Measurements from ENCODE around the gene SMARCE1.

SMARCE1 gene

GRCh38 chr17:40633871-40634270, 13.7 kb downstream of the SMARCE1 start:
- no peak overlapping the region for H3K4me3 ChIP-seq (ENCODE audit: low read length)
- H3K36me3 ChIP-seq (ENCODE audit: control insufficient read depth, insufficient read depth, low read length), result peaks cover 14% of the 10 kb centered on the region

GRCh38 chr17:40632216-40632615, 15.4 kb downstream of the SMARCE1 start:
- peaks cover 14% of the 10 kb centered on the region for H3K36me3 ChIP-seq (ENCODE audit: control insufficient read depth, insufficient read depth, low read length)
- no peak overlapping the region for H3K9ac ChIP-seq (ENCODE audit: low read length)
- H3K27ac ChIP-seq (ENCODE audit: low read depth, low read length), result no peak overlapping the region
- H3K4me3 ChIP-seq (ENCODE audit: low read length), result no peak overlapping the region
- no peaks in the 10 kb centered on the region for H3K27me3 ChIP-seq (ENCODE audit: control insufficient read depth, insufficient read depth, low read length)
- H3K4me1 ChIP-seq (ENCODE audit: control insufficient read depth, insufficient read depth, low read length), result no peaks in the 10 kb centered on the region

More at GRCh38 chr17:40633871-40634270, 13.7 kb downstream of the SMARCE1 start:
- no peaks in the 10 kb centered on the region for H3K4me1 ChIP-seq (ENCODE audit: control insufficient read depth, insufficient read depth, low read length)
- no peak overlapping the region for H3K9ac ChIP-seq (ENCODE audit: low read length)
- no peaks in the 10 kb centered on the region for H3K27me3 ChIP-seq (ENCODE audit: control insufficient read depth, insufficient read depth, low read length)
- H3K27ac ChIP-seq (ENCODE audit: low read depth, low read length), result no peak overlapping the region

- H3K27me3 ChIP-seq (ENCODE audit: control insufficient read depth, insufficient read depth, low read length), result no peaks in the 10 kb centered on the region
- H3K36me3 ChIP-seq (ENCODE audit: control insufficient read depth, insufficient read depth, low read length), result peaks cover 14% of the 10 kb centered on the region
- no peaks in the 10 kb centered on the region for H3K4me1 ChIP-seq (ENCODE audit: control insufficient read depth, insufficient read depth, low read length)
- no peak overlapping the region for H3K4me3 ChIP-seq (ENCODE audit: low read length)
- H3K9ac ChIP-seq (ENCODE audit: low read length), result no peak overlapping the region
- no peak overlapping the region for H3K27ac ChIP-seq (ENCODE audit: low read depth, low read length)
Measured at GRCh38 chr17:40629842-40630241, 17.8 kb downstream of the SMARCE1 start.

- no peak overlapping the region for H3K9ac ChIP-seq (ENCODE audit: low read length)
- no peaks in the 10 kb centered on the region for H3K27me3 ChIP-seq (ENCODE audit: control insufficient read depth, insufficient read depth, low read length)
- H3K4me1 ChIP-seq (ENCODE audit: control insufficient read depth, insufficient read depth, low read length), result no peaks in the 10 kb centered on the region
- H3K4me3 ChIP-seq (ENCODE audit: low read length), result no peak overlapping the region
- H3K36me3 ChIP-seq (ENCODE audit: control insufficient read depth, insufficient read depth, low read length), result peaks cover 6% of the 10 kb centered on the region
- no peak overlapping the region for H3K27ac ChIP-seq (ENCODE audit: low read depth, low read length)
Measured at GRCh38 chr17:40625311-40625710, 22.3 kb downstream of the SMARCE1 start.

- no peak overlapping the region for H3K4me3 ChIP-seq (ENCODE audit: low read length)
- H3K27ac ChIP-seq (ENCODE audit: low read depth, low read length), result no peak overlapping the region
- H3K4me1 ChIP-seq (ENCODE audit: control insufficient read depth, insufficient read depth, low read length), result no peaks in the 10 kb centered on the region
- no peaks in the 10 kb centered on the region for H3K36me3 ChIP-seq (ENCODE audit: control insufficient read depth, insufficient read depth, low read length)
- H3K27me3 ChIP-seq (ENCODE audit: control insufficient read depth, insufficient read depth, low read length), result no peaks in the 10 kb centered on the region
- no peak overlapping the region for H3K9ac ChIP-seq (ENCODE audit: low read length)
Measured at GRCh38 chr17:40623419-40624210, 24.0 kb downstream of the SMARCE1 start.

- H3K9ac ChIP-seq (ENCODE audit: low read length), result no peak overlapping the region
- H3K27ac ChIP-seq (ENCODE audit: low read depth, low read length), result no peak overlapping the region
- no peak overlapping the region for H3K4me3 ChIP-seq (ENCODE audit: low read length)
- H3K36me3 ChIP-seq (ENCODE audit: control insufficient read depth, insufficient read depth, low read length), result no peaks in the 10 kb centered on the region
- no peaks in the 10 kb centered on the region for H3K27me3 ChIP-seq (ENCODE audit: control insufficient read depth, insufficient read depth, low read length)
- H3K4me1 ChIP-seq (ENCODE audit: control insufficient read depth, insufficient read depth, low read length), result no peaks in the 10 kb centered on the region
Measured at GRCh38 chr17:40622509-40622928, 25.1 kb downstream of the SMARCE1 start.

- no peak overlapping the region for H3K4me3 ChIP-seq (ENCODE audit: low read length)
- H3K9ac ChIP-seq (ENCODE audit: low read length), result no peak overlapping the region
- no peaks in the 10 kb centered on the region for H3K27me3 ChIP-seq (ENCODE audit: control insufficient read depth, insufficient read depth, low read length)
- H3K27ac ChIP-seq (ENCODE audit: low read depth, low read length), result no peak overlapping the region
- no peaks in the 10 kb centered on the region for H3K4me1 ChIP-seq (ENCODE audit: control insufficient read depth, insufficient read depth, low read length)
- no peaks in the 10 kb centered on the region for H3K36me3 ChIP-seq (ENCODE audit: control insufficient read depth, insufficient read depth, low read length)
Measured at GRCh38 chr17:40621578-40621977, 26.0 kb downstream of the SMARCE1 start.

GRCh38 chr17:40621019-40621418, 26.6 kb downstream of the SMARCE1 start:
- H3K4me1 ChIP-seq (ENCODE audit: control insufficient read depth, insufficient read depth, low read length), result no peaks in the 10 kb centered on the region
- no peaks in the 10 kb centered on the region for H3K27me3 ChIP-seq (ENCODE audit: control insufficient read depth, insufficient read depth, low read length)
- peak overlapping the region; percentile 10 for H3K27ac ChIP-seq (ENCODE audit: low read depth, low read length)

GRCh38 chr17:40618754-40619625, 28.6 kb downstream of the SMARCE1 start:
- Histone ChIP-seq H3K27me3 (ENCODE audit: control insufficient read depth, insufficient read depth, low read length) (no peaks in the 10 kb centered on the region), H3K4me1 (ENCODE audit: control insufficient read depth, insufficient read depth, low read length) (no peaks in the 10 kb centered on the region)

More at GRCh38 chr17:40621019-40621418, 26.6 kb downstream of the SMARCE1 start:
- Histone ChIP-seq H3K4me3 (ENCODE audit: low read length) (no peak overlapping the region), H3K9ac (ENCODE audit: low read length) (no peak overlapping the region), H3K36me3 (ENCODE audit: control insufficient read depth, insufficient read depth, low read length) (no peaks in the 10 kb centered on the region)

GRCh38 chr17:40617678-40618240, 29.9 kb downstream of the SMARCE1 start:
- Histone ChIP-seq H3K4me3 (ENCODE audit: low read length) (no peak overlapping the region), H3K27me3 (ENCODE audit: control insufficient read depth, insufficient read depth, low read length) (no peaks in the 10 kb centered on the region), H3K4me1 (ENCODE audit: control insufficient read depth, insufficient read depth, low read length) (no peaks in the 10 kb centered on the region), H3K9ac (ENCODE audit: low read length) (no peak overlapping the region), H3K36me3 (ENCODE audit: control insufficient read depth, insufficient read depth, low read length) (no peaks in the 10 kb centered on the region), H3K27ac (ENCODE audit: low read depth, low read length) (no peak overlapping the region)

More at GRCh38 chr17:40618754-40619625, 28.6 kb downstream of the SMARCE1 start:
- Histone ChIP-seq H3K4me3 (ENCODE audit: low read length) (no peak overlapping the region), H3K9ac (ENCODE audit: low read length) (no peak overlapping the region), H3K27ac (ENCODE audit: low read depth, low read length) (no peak overlapping the region), H3K36me3 (ENCODE audit: control insufficient read depth, insufficient read depth, low read length) (no peaks in the 10 kb centered on the region)

- H3K36me3 ChIP-seq (ENCODE audit: control insufficient read depth, insufficient read depth, low read length), result no peaks in the 10 kb centered on the region
- no peak overlapping the region for H3K27ac ChIP-seq (ENCODE audit: low read depth, low read length)
- no peaks in the 10 kb centered on the region for H3K4me1 ChIP-seq (ENCODE audit: control insufficient read depth, insufficient read depth, low read length)
- H3K4me3 ChIP-seq (ENCODE audit: low read length), result no peak overlapping the region
- H3K27me3 ChIP-seq (ENCODE audit: control insufficient read depth, insufficient read depth, low read length), result no peaks in the 10 kb centered on the region
- no peak overlapping the region for H3K9ac ChIP-seq (ENCODE audit: low read length)
Measured at GRCh38 chr17:40616592-40616991, 31.0 kb downstream of the SMARCE1 start.

GRCh38 chr17:40615841-40616476, 31.7 kb downstream of the SMARCE1 start:
- Histone ChIP-seq H3K27ac (ENCODE audit: low read depth, low read length) (no peak overlapping the region), H3K36me3 (ENCODE audit: control insufficient read depth, insufficient read depth, low read length) (no peaks in the 10 kb centered on the region), H3K9ac (ENCODE audit: low read length) (no peak overlapping the region), H3K4me1 (ENCODE audit: control insufficient read depth, insufficient read depth, low read length) (no peaks in the 10 kb centered on the region), H3K27me3 (ENCODE audit: control insufficient read depth, insufficient read depth, low read length) (no peaks in the 10 kb centered on the region), H3K4me3 (ENCODE audit: low read length) (peak overlapping the region; percentile 13)
